GM12878 (cell line): ENCODE data around the gene DIO1. TPM values are rescaled to one million over a fixed set of nuclear protein-coding genes. Genes with fewer than 3 reads are reported as not detected.
A peak's percentile ranks its signal among the peaks of the same experiment; 100 is the strongest.

ENCODE experiments used
- ASH2L ChIP-seq: fragments of 300-600, 200-600 bp; sonication (generic); IDR thresholded peaks from 2 replicates; pipeline ENCODE4 v1.6.1; 2017; ENCODE audit warnings: low read depth, mild to moderate bottlenecking, borderline replicate concordance
- BACH1 ChIP-seq: fragments of 450-650 bp; IDR thresholded peaks from 2 replicates; pipeline ENCODE4 v1.6.1; 2017; ENCODE audit warnings: mild to moderate bottlenecking, borderline replicate concordance
- EGR1 ChIP-seq, 2 experiments: IDR thresholded peaks; 1 replicate in 1 of 2; 2 replicates in 1 of 2; pipeline ENCODE4 v1.6.1; 2011 to 2012; ENCODE audit warnings: low read depth in 2 of 2, low read length in 2 of 2, borderline replicate concordance in 1 of 2, mild to moderate bottlenecking in 1 of 2, moderate library complexity in 1 of 2
- GATAD2B ChIP-seq: fragments of 450-650 bp; conservative IDR thresholded peaks from 2 replicates; pipeline ENCODE4 v1.6.1; 2017; ENCODE audit warnings: low read depth, mild to moderate bottlenecking, moderate library complexity
- IKZF2 ChIP-seq, 2 experiments: fragments of 450-650 bp; IDR thresholded peaks; 2 replicates each; pipeline ENCODE4 v1.6.1; 2017; ENCODE audit warnings: mild to moderate bottlenecking in 2 of 2, moderate library complexity in 2 of 2
- KAT2A ChIP-seq: conservative IDR thresholded peaks from 2 replicates; pipeline ENCODE4 v1.6.1; 2011; ENCODE audit warnings: low read depth, low read length; ENCODE audit not compliant: control insufficient read depth
- MEF2B ChIP-seq: fragments of 450-650 bp; IDR thresholded peaks from 2 replicates; pipeline ENCODE4 v1.6.1; 2018; ENCODE audit warnings: mild to moderate bottlenecking, moderate library complexity; ENCODE audit not compliant: partially characterized antibody, poor library complexity, severe bottlenecking
- NFYB ChIP-seq: IDR thresholded peaks from 2 replicates; pipeline ENCODE4 v1.6.1; 2011; ENCODE audit warnings: low read depth, mild to moderate bottlenecking, low read length, improper control_type of control experiment, moderate library complexity; ENCODE audit not compliant: insufficient read depth
- PAX5 ChIP-seq: IDR thresholded peaks from 2 replicates; pipeline ENCODE4 v1.6.1; 2011; ENCODE audit warnings: low read depth, low read length, borderline replicate concordance
- PML ChIP-seq: IDR thresholded peaks from 2 replicates; pipeline ENCODE4 v1.6.1; 2012; ENCODE audit warnings: low read length, inconsistent platforms
- POU2F2 ChIP-seq: IDR thresholded peaks from 3 replicates; pipeline ENCODE4 v1.6.1; 2011; ENCODE audit warnings: low read depth, mild to moderate bottlenecking, low read length, borderline replicate concordance
- RCOR1 ChIP-seq: conservative IDR thresholded peaks from 2 replicates; pipeline ENCODE4 v1.6.1; 2012; ENCODE audit warnings: low read depth, low read length, improper control_type of control experiment
- SREBF2 ChIP-seq: IDR thresholded peaks from 2 replicates; pipeline ENCODE4 v1.6.1; 2012; ENCODE audit warnings: mild to moderate bottlenecking, low read length
- STAT1 ChIP-seq: fragments of 450-650 bp; conservative IDR thresholded peaks from 2 replicates; pipeline ENCODE4 v1.6.1; 2014; ENCODE audit warnings: antibody characterized with exemption, mild to moderate bottlenecking
- TAF1 ChIP-seq: IDR thresholded peaks from 2 replicates; pipeline ENCODE4 v1.6.1; 2011; ENCODE audit warnings: mild to moderate bottlenecking, low read depth, low read length, borderline replicate concordance
- polyA plus RNA-seq, 11 experiments: library from polyadenylated mRNA; depleted of rRNA in 4 of 11; unstranded in 6 of 11; stranded (reverse) in 5 of 11; fragments of >200 nt; fragmentation: Nextera tagmentation in 4 of 11; fragmentation: Illumina TruSeq in 1 of 11; extraction: Ambion mirVana in 4 of 11; extraction: Trizol in 1 of 11; gene quantifications; 1 replicate in 1 of 11; 2 replicates in 10 of 11; pipeline versions ENCODE4 v1.2.1 to v1.2.3, GENCODE V29; 2011 to 2016; ENCODE audit warnings: inconsistent platforms in 2 of 11, missing spikeins in 2 of 11, low read depth in 1 of 11
- total RNA-seq, 4 experiments: library from RNA; depleted of rRNA in 3 of 4; stranded (reverse); fragments of >200 nt in 3 of 4; fragmentation: Illumina TruSeq in 1 of 4; extraction: Trizol in 1 of 4; gene quantifications; 2 replicates each; pipeline versions ENCODE4 v1.2.1 to v1.2.3, GENCODE V29; 2013 to 2021
- TF ChIP-seq, protein P1 (sequence below): fragments of 450-650 bp; IDR thresholded peaks from 2 replicates; pipeline ENCODE4 v1.6.1; 2017; ENCODE audit warnings: antibody characterized with exemption, mild to moderate bottlenecking, moderate library complexity
- TF ChIP-seq, protein P2 (sequence below): IDR thresholded peaks from 2 replicates; pipeline ENCODE4 v1.6.1; 2011; ENCODE audit warnings: borderline replicate concordance, low read depth, mild to moderate bottlenecking, moderate library complexity, low read length; ENCODE audit not compliant: insufficient read depth, poor library complexity, severe bottlenecking
- TF ChIP-seq, protein P3 (sequence below): fragments of 450-650 bp; IDR thresholded peaks from 2 replicates; pipeline ENCODE4 v1.6.1; 2017; ENCODE audit warnings: mild to moderate bottlenecking, moderate library complexity

DIO1 gene
- total and polyA plus RNA-seq, 10 of the 15 experiments (the other 5 are each of a cell fraction or from before 2014, with no cell fraction given), result 0.11 to 0.26 (median 0.12) TPM; not detected in 6

DNA sequence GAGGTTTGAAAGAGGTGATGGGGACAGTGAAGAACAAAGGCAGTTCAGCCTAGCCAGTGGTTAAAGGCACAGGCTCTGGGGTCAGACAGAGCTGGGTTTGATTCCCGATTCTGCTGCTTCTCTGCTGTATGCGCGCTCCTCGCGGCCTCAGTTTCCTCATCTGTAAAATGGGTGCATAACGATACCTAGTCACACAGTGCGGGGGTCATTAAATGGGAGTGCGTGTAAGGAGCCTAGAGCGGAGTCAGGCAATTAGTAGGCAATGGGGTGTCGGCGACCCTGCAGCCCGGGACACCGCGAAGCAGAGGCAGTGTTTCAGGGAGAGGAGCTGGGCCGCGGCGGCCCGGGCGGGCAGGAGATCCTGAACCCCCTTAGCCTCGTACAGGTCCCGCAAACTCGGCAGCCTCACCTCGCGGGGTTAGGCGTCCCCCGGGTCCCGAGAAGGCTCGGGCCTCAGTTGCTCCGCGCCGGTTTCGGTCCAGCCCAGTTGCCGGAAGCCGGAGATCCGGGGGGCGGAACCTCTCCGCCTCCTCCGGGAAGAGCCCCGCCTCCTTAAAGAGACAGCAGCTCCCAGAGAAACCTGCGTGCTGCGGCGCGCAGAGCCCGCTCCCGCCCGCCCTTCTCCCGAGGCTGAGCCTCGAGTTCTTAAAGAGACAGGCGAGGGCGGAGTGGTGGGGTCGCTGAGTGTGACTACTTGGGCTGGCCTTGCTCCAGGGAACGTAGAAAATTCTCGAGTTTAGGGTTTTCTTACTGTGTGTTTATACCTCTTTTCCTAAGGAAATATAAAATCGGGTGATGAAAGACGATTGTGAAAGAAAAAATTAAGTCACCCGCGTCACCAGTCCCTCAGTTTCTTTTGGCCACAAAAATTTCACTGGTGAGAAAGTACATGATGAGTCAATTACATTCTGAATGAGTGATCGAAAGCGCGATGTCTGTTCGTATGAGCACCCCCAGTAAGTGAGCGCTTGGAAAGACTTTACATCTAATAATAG is 4.4 kb upstream of the DIO1 start, which contains the start of gene YIPF1 (continued):
- TF ChIP-seq RCOR1 (no peak), MEF2B (no peak), NFYB (no peak), PML (0 out of 2 replicates have a peak, but pooled peaks have one; percentile 21), STAT1 (peak; percentile 78; the same call in 1 of the 2 replicates), SREBF2 (no peak), EGR1 (IDR thresholded peaks at IDR 0.05; ENCODE audit: borderline replicate concordance in 1 of 2, low read depth in 2 of 2, low read length in 2 of 2) (peak in 1 of 2 experiments; percentile 51; a peak in 1 of 3 replicates), KAT2A (no peak), GATAD2B (peak; percentile 86; the same call in 1 of the 2 replicates), POU2F2 (no peak), PAX5 (no peak), TAF1 (0 out of 2 replicates have a peak, but pooled peaks have one; percentile 48), BACH1 (no peak), ASH2L (peak; percentile 90; the same call in 1 of the 2 replicates), IKZF2 (IDR thresholded peaks at IDR 0.05) (no peak)
- TF ChIP-seq, protein P1, sequence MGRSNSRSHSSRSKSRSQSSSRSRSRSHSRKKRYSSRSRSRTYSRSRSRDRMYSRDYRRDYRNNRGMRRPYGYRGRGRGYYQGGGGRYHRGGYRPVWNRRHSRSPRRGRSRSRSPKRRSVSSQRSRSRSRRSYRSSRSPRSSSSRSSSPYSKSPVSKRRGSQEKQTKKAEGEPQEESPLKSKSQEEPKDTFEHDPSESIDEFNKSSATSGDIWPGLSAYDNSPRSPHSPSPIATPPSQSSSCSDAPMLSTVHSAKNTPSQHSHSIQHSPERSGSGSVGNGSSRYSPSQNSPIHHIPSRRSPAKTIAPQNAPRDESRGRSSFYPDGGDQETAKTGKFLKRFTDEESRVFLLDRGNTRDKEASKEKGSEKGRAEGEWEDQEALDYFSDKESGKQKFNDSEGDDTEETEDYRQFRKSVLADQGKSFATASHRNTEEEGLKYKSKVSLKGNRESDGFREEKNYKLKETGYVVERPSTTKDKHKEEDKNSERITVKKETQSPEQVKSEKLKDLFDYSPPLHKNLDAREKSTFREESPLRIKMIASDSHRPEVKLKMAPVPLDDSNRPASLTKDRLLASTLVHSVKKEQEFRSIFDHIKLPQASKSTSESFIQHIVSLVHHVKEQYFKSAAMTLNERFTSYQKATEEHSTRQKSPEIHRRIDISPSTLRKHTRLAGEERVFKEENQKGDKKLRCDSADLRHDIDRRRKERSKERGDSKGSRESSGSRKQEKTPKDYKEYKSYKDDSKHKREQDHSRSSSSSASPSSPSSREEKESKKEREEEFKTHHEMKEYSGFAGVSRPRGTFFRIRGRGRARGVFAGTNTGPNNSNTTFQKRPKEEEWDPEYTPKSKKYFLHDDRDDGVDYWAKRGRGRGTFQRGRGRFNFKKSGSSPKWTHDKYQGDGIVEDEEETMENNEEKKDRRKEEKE, result no peak
- TF ChIP-seq, protein P2, sequence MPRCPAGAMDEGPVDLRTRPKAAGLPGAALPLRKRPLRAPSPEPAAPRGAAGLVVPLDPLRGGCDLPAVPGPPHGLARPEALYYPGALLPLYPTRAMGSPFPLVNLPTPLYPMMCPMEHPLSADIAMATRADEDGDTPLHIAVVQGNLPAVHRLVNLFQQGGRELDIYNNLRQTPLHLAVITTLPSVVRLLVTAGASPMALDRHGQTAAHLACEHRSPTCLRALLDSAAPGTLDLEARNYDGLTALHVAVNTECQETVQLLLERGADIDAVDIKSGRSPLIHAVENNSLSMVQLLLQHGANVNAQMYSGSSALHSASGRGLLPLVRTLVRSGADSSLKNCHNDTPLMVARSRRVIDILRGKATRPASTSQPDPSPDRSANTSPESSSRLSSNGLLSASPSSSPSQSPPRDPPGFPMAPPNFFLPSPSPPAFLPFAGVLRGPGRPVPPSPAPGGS, result no peak
- TF ChIP-seq, protein P3, sequence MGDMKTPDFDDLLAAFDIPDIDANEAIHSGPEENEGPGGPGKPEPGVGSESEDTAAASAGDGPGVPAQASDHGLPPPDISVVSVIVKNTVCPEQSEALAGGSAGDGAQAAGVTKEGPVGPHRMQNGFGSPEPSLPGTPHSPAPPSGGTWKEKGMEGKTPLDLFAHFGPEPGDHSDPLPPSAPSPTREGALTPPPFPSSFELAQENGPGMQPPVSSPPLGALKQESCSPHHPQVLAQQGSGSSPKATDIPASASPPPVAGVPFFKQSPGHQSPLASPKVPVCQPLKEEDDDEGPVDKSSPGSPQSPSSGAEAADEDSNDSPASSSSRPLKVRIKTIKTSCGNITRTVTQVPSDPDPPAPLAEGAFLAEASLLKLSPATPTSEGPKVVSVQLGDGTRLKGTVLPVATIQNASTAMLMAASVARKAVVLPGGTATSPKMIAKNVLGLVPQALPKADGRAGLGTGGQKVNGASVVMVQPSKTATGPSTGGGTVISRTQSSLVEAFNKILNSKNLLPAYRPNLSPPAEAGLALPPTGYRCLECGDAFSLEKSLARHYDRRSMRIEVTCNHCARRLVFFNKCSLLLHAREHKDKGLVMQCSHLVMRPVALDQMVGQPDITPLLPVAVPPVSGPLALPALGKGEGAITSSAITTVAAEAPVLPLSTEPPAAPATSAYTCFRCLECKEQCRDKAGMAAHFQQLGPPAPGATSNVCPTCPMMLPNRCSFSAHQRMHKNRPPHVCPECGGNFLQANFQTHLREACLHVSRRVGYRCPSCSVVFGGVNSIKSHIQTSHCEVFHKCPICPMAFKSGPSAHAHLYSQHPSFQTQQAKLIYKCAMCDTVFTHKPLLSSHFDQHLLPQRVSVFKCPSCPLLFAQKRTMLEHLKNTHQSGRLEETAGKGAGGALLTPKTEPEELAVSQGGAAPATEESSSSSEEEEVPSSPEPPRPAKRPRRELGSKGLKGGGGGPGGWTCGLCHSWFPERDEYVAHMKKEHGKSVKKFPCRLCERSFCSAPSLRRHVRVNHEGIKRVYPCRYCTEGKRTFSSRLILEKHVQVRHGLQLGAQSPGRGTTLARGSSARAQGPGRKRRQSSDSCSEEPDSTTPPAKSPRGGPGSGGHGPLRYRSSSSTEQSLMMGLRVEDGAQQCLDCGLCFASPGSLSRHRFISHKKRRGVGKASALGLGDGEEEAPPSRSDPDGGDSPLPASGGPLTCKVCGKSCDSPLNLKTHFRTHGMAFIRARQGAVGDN, result no peak
